Measurements from ENCODE around the gene FAM221B. TPM values are rescaled to one million over a fixed set of nuclear protein-coding genes. Genes with fewer than 3 reads are reported as not detected.
A peak's percentile ranks its signal among the peaks of the same experiment; 100 is the strongest.

FAM221B gene
- total and polyA plus RNA-seq, 4 donors = 0.06 to 0.73 (median 0.41) TPM; not detected in 1

- WGBS (ENCODE audit: insufficient coverage) = 91% methylated on average over 2 of the region's 2 CpGs
- Histone ChIP-seq H3K4me1 (ENCODE audit: control insufficient read depth, insufficient read depth, low read length) (no peaks in the 10 kb centered on the region), H3K36me3 (ENCODE audit: control insufficient read depth, insufficient read depth, low read length) (peaks cover 32% of the 10 kb centered on the region), H3K27me3 (ENCODE audit: control insufficient read depth, insufficient read depth, low read length) (no peaks in the 10 kb centered on the region), H3K27ac (ENCODE audit: low read depth, low read length) (no peak overlapping the region), H3K9me3 (ENCODE audit: control insufficient read depth, insufficient read depth, low read length) (no peaks in the 10 kb centered on the region), H3K4me3 (ENCODE audit: low read depth, low read length) (no peak overlapping the region)
- no peak for DNase-seq (ENCODE audit: low read depth in 4 of 6, low spot score in 6 of 6)
Observed at GRCh38 chr9:35852267-35852815, 23.8 kb upstream of the FAM221B start.

GRCh38 chr9:35847792-35848572, 19.4 kb upstream of the FAM221B start:
- Histone ChIP-seq H3K4me1 (ENCODE audit: control insufficient read depth, insufficient read depth, low read length) (peaks cover 10% of the 10 kb centered on the region), H3K9me3 (ENCODE audit: control insufficient read depth, insufficient read depth, low read length) (no peaks in the 10 kb centered on the region), H3K27ac (ENCODE audit: low read depth, low read length) (no peak overlapping the region), H3K36me3 (ENCODE audit: control insufficient read depth, insufficient read depth, low read length) (peaks cover 41% of the 10 kb centered on the region), H3K4me3 (ENCODE audit: low read depth, low read length) (no peak overlapping the region), H3K27me3 (ENCODE audit: control insufficient read depth, insufficient read depth, low read length) (no peaks in the 10 kb centered on the region)
- no peak for DNase-seq (ENCODE audit: low read depth in 4 of 6, low spot score in 6 of 6)
- WGBS (ENCODE audit: insufficient coverage) = no CpG with 5 or more reads among the region's 4 CpGs

GRCh38 chr9:35845824-35846771, 17.6 kb upstream of the FAM221B start:
- Histone ChIP-seq H3K4me1 (ENCODE audit: control insufficient read depth, insufficient read depth, low read length) (peaks cover 10% of the 10 kb centered on the region), H3K4me3 (ENCODE audit: low read depth, low read length) (no peak overlapping the region), H3K9me3 (ENCODE audit: control insufficient read depth, insufficient read depth, low read length) (no peaks in the 10 kb centered on the region), H3K36me3 (ENCODE audit: control insufficient read depth, insufficient read depth, low read length) (peaks cover 47% of the 10 kb centered on the region), H3K27me3 (ENCODE audit: control insufficient read depth, insufficient read depth, low read length) (no peaks in the 10 kb centered on the region), H3K27ac (ENCODE audit: low read depth, low read length) (no peak overlapping the region)
- no peak for DNase-seq (ENCODE audit: low read depth in 4 of 6, low spot score in 6 of 6)
- WGBS (ENCODE audit: insufficient coverage) = 55% methylated on average over 48 of the region's 53 CpGs

GRCh38 chr9:35844628-35845270, 16.2 kb upstream of the FAM221B start:
- peak in 3 of 6 donors; percentile 10 to 77 (median 15) for DNase-seq (ENCODE audit: low read depth in 4 of 6, low spot score in 6 of 6)
- peaks cover 56% of the 10 kb centered on the region for H3K36me3 ChIP-seq (ENCODE audit: control insufficient read depth, insufficient read depth, low read length)
- no peaks in the 10 kb centered on the region for H3K9me3 ChIP-seq (ENCODE audit: control insufficient read depth, insufficient read depth, low read length)
- no peak overlapping the region for H3K4me3 ChIP-seq (ENCODE audit: low read depth, low read length)
- peak overlapping the region; percentile 33 for H3K27ac ChIP-seq (ENCODE audit: low read depth, low read length)
- peaks cover 10% of the 10 kb centered on the region for H3K4me1 ChIP-seq (ENCODE audit: control insufficient read depth, insufficient read depth, low read length)
- no peaks in the 10 kb centered on the region for H3K27me3 ChIP-seq (ENCODE audit: control insufficient read depth, insufficient read depth, low read length)
- WGBS (ENCODE audit: insufficient coverage) = 66% methylated on average over 6 of the region's 7 CpGs

GRCh38 chr9:35842795-35843194, 14.3 kb upstream of the FAM221B start:
- no peaks in the 10 kb centered on the region for H3K27me3 ChIP-seq (ENCODE audit: control insufficient read depth, insufficient read depth, low read length)
- WGBS (ENCODE audit: insufficient coverage) = 87% methylated on average over 3 of the region's 3 CpGs
- H3K4me1 ChIP-seq (ENCODE audit: control insufficient read depth, insufficient read depth, low read length) = peaks cover 10% of the 10 kb centered on the region
- no peak overlapping the region for H3K27ac ChIP-seq (ENCODE audit: low read depth, low read length)
- peaks cover 52% of the 10 kb centered on the region for H3K36me3 ChIP-seq (ENCODE audit: control insufficient read depth, insufficient read depth, low read length)
- H3K4me3 ChIP-seq (ENCODE audit: low read depth, low read length) = no peak overlapping the region
- DNase-seq (ENCODE audit: low read depth in 4 of 6, low spot score in 6 of 6) = no peak
- no peaks in the 10 kb centered on the region for H3K9me3 ChIP-seq (ENCODE audit: control insufficient read depth, insufficient read depth, low read length)

- no peaks in the 10 kb centered on the region for H3K27me3 ChIP-seq (ENCODE audit: control insufficient read depth, insufficient read depth, low read length)
- no peak for DNase-seq (ENCODE audit: low read depth in 4 of 6, low spot score in 6 of 6)
- peaks cover 10% of the 10 kb centered on the region for H3K4me1 ChIP-seq (ENCODE audit: control insufficient read depth, insufficient read depth, low read length)
- peaks cover 53% of the 10 kb centered on the region for H3K36me3 ChIP-seq (ENCODE audit: control insufficient read depth, insufficient read depth, low read length)
- no peak overlapping the region for H3K27ac ChIP-seq (ENCODE audit: low read depth, low read length)
- H3K4me3 ChIP-seq (ENCODE audit: low read depth, low read length) = no peak overlapping the region
- 93% methylated on average over 12 of the region's 17 CpGs for WGBS (ENCODE audit: insufficient coverage)
- no peaks in the 10 kb centered on the region for H3K9me3 ChIP-seq (ENCODE audit: control insufficient read depth, insufficient read depth, low read length)
Observed at GRCh38 chr9:35842020-35842745, 13.7 kb upstream of the FAM221B start.

GRCh38 chr9:35841645-35841900, 13.0 kb upstream of the FAM221B start:
- no CpG with 5 or more reads among the region's 5 CpGs for WGBS (ENCODE audit: insufficient coverage)
- H3K36me3 ChIP-seq (ENCODE audit: control insufficient read depth, insufficient read depth, low read length) = peaks cover 50% of the 10 kb centered on the region
- no peak overlapping the region for H3K4me3 ChIP-seq (ENCODE audit: low read depth, low read length)
- H3K4me1 ChIP-seq (ENCODE audit: control insufficient read depth, insufficient read depth, low read length) = peaks cover 9% of the 10 kb centered on the region
- no peaks in the 10 kb centered on the region for H3K27me3 ChIP-seq (ENCODE audit: control insufficient read depth, insufficient read depth, low read length)
- no peaks in the 10 kb centered on the region for H3K9me3 ChIP-seq (ENCODE audit: control insufficient read depth, insufficient read depth, low read length)
- H3K27ac ChIP-seq (ENCODE audit: low read depth, low read length) = no peak overlapping the region
- DNase-seq (ENCODE audit: low read depth in 4 of 6, low spot score in 6 of 6) = no peak

GRCh38 chr9:35840881-35841644, 12.5 kb upstream of the FAM221B start:
- WGBS (ENCODE audit: insufficient coverage) = 83% methylated on average over 15 of the region's 15 CpGs
- Histone ChIP-seq H3K4me3 (ENCODE audit: low read depth, low read length) (no peak overlapping the region), H3K27me3 (ENCODE audit: control insufficient read depth, insufficient read depth, low read length) (no peaks in the 10 kb centered on the region)

More at GRCh38 chr9:35840881-35841644, 12.5 kb upstream of the FAM221B start:
- peaks cover 46% of the 10 kb centered on the region for H3K36me3 ChIP-seq (ENCODE audit: control insufficient read depth, insufficient read depth, low read length)
- no peak overlapping the region for H3K27ac ChIP-seq (ENCODE audit: low read depth, low read length)
- H3K9me3 ChIP-seq (ENCODE audit: control insufficient read depth, insufficient read depth, low read length) = no peaks in the 10 kb centered on the region
- peaks cover 5% of the 10 kb centered on the region for H3K4me1 ChIP-seq (ENCODE audit: control insufficient read depth, insufficient read depth, low read length)
- no peak for DNase-seq (ENCODE audit: low read depth in 4 of 6, low spot score in 6 of 6)
